IPS DF 19.7 (cell line): ENCODE results near the gene TTC8.
"Not testable (repeated sequence)": the region's sequence is repeated elsewhere in the genome, so short reads cannot be mapped to it uniquely, and the experiment has no call there.

Experiments
- DNase-seq: peaks from one replicate; pipeline ENCODE4 v3.0.0-alpha.2; 2013; ENCODE audit warnings: low read depth, low spot score

The TTC8 gene

DNA sequence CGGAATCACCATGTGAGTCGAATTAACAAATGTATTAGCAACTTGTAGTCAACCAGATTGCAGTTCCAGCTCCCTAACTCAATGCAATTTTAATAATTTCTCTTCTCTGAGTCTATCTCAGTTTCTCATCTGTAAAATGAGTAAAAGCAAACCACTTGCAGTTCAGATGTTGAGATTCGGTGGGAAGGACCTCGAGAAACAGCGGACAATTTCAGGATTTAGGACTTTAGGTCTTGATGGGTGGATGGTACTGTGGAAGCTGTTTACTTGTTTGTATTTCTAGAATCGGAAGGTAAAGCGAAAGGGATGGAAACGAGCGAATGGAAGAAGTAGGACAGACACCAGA lies 510 bp upstream of the TTC8 start:
- DNase-seq, result no peak

DNA sequence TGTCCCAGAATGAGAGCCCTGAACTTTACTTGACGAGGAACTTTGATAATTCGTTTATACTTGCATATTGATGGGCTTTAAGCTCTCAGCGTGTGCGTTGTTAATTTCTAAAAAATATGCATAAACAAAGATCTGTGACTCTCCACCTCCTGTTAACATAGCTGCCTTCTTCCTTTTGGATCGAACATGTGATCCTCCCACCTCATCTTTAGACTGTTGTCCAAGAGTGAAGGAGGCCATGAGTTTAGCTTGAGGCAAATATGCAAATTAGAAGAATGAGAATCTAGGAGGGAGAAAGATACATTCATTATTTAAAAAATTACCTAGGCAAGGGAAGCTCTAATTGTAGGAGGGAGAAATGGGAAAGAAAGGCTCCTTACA lies 617 bp downstream of the TTC8 start:
- no peak for DNase-seq

GRCh38 chr14:88825503-88825902 lies 1.1 kb downstream of the TTC8 start:
- no peak for DNase-seq

- no peak for DNase-seq
Measured at GRCh38 chr14:88829188-88829587, 4.7 kb downstream of the TTC8 start.

DNA sequence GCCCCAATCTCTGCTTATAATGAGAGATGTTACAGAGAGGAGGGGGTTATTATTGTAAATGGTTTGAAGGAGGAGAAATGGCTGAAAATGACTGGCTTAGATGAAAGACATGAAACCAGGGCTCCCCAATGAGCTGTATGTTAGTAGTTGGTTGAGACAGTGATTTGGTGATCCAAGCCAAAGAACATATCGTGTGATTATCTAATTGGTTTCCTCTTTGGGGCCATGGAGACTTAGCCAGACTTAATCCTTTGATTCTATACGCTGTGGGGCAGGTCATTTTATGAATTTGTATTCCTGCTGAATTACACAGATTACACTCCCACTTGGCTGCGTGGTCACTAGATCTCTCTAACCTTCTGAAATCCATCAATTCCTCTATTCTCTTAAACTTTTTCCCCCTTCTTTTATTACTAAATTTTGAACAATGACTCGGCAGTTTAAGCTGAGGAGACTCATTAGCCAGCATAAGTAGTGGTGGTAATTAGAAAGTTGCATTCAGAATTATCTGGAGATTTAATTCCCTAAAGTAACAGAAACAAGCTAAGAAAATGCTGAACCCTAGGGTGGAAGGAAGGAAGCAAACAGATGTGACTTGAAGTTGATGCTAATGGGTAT lies 5.3 kb downstream of the TTC8 start:
- DNase-seq, result no peak

DNA sequence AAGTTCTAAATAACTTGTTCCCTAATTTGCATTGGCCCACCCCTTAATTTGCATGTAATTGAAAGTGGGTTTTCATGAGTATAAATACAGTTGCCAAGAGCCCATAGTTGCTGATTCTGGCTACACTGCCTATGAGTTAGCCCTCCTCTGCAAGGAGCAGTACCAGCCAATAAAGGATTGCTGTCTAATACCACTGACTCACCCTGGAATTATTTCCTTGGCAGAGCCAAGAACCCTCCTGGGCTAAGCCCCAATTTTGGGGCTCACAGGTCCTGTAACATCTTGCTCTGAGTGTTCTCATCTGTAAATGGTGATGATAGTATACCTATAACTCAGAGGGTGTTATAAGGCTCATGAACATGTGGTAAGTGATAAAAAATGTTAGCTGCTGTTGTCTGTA lies 6.8 kb downstream of the TTC8 start:
- no peak for DNase-seq

DNA sequence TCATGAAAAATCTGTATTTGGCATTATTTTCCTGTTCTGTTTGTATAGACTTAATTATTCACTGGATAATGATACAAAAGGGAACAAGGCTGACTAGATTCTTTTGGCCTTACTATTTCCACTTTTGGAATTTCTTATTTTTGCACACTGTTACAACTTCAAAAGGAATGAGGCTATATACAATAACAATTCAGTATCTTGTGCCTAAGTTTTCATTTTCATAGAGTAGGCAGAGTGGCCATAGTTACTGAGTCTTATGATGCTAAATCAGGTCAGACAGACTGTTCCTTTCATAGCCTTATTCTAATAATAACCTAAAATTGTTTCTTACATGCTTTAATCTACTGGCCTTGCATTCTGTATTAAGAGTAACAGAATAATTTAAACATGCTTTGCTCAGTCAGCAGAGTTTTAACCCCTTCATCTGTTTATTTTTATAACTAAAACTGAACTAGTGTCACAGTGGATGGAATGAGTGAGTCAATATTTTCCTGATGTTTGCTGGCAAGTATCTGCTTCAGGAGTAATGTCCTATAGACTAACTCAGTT lies 10.5 kb downstream of the TTC8 start:
- DNase-seq, result no peak

GRCh38 chr14:88835661-88836060 lies 11.2 kb downstream of the TTC8 start:
- DNase-seq, result no peak

DNA sequence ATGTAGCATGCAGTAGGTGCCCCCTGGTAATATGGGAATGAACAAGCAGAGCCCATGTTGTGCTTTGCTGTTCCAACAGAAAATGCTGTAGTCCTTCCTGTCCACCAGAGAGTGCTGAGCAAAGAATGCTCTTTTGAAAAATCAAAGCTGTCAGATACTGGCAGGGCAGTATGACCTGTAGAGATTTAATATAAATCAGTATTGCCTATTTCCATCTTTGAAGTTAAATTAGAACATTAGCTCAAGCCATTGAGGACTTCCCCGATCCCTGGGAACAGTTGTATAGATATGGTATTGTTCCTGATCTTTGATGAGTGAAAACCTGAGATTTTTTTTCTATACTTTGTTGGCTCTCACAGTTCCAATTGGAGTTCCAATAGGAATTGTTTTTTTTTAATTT lies 13.0 kb downstream of the TTC8 start:
- DNase-seq, result no peak

DNA sequence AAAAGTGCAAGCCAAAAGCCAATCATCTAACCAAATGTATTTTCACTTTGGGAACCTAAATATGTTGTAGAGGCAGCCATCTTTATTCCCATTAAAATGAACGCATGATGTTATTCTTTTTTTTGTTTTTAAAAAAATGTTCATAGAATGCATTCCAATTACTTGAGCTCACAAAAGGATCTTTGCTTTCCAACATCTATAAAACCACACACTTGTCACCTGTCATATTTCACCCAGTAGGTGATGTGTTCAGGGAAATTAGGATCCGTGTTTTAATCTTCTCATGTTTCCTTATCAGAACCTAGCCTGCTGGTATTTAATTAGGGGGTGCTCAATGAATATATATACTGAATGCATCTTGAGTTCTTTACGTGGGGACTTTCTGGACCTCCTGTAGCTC lies 13.6 kb downstream of the TTC8 start:
- DNase-seq, result no peak

DNA sequence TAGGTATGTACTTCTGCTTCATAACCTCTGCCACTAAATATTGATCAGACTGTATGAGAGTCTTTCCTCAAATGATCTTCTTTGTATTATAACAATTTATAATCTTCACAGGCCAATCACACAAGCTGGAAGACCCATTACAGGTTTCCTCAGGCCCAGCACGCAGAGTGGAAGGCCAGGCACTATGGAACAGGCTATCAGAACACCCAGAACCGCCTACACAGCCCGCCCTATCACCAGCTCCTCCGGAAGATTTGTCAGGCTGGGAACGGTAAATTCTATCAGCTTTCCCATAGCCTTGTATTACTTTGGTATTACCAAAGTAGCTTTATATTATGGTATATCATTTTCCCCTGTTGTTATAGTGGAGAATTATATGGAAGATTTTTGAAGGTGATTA lies 16.5 kb downstream of the TTC8 start:
- no peak for DNase-seq

DNA sequence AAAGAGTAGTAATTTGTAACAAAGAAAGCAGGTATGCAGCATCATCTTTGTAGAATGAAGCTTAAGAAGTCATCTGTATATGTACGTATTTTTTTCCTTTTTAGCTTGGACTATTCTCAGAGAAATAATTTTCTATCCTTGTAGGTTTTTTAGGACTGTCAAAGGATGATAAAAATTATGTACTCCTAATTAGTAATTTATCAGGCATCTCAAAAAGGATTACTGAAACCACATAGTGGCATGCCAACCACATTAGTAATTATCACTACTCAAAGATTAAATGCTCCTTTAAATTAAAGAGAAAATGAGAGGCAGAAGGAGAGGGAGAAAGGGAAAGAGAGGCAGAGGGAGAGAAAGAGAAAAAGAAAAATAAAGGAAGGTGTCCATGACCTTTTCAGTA lies 17.3 kb downstream of the TTC8 start:
- DNase-seq, result no peak

DNA sequence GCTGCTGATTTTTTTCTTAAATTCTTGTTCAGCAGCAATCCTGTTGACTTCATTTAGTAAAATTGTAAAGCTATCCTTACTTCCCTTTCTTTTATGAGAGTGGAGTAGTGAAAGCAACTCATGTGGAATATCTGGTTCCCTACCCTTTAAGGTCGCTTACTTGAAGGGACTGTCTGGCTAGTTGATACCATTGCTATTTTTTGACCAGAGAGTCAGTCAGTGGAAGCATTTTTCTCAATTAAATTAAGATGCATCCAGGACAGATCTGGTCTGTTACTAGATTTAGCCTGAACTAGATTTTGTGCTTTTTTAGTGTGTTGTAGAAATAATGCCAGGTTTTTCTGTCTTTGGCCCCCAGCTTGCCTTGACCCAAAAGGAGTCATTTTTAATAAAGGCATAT lies 18.0 kb downstream of the TTC8 start:
- DNase-seq, result no peak

DNA sequence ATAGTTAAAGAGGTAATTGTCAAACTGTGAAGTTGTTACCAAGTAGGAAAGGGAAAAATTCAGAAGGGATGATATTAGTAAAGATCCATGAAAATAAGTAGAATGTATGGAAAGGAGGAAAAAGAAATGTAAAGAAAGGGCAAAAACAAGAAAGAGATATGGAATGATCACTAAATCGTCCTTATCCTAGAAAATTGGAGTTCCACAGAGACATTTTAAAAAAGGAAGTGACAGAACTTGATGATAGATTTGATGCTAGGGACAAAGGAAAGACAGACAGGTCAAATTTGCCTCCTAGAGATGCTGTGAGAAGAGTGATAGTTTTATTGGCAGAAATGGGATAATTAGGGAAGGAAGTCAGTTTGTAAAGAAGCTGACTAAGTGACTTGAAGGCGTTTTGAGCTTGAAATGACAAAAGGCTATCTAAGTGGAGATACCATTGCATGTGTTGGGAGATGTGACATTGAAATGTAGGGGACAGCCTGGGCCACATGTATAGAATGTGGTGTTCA lies 20.6 kb downstream of the TTC8 start:
- DNase-seq, result no peak

DNA sequence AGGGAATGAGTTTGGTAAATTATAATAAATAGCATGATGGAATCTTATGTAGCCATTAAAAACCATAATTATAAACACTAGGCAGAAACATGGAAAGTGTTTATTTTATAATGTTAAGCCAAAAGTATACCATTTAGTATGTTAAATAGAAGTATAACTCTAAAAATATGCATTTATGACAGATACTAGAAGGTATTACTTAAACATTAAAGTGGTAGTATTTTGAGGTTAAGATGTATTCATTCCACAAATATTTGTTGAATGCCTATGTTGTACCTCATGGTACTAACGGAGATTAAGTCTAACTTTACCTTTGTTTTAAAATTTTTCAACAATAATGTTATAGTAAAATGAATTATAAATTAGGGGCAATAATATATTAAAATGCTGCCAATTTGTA lies 24.1 kb downstream of the TTC8 start:
- DNase-seq, result no peak

DNA sequence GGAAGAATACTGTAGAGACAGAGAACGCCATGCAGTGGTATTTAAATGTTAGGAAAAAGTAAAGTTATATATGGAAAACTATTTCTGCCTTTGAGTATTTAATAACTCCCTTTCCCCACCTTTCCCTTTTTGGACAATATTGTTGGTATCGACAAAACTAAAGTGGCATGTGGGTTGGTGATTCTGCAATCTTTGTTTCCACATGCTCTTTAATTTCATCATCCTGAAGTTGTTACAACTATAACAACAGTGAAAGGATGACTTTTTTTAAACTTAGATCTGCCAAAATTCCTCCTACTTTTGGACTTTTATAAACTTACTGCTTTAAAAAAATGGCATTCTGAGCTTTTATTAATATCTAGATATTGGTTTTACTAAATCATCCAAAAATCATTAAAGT lies 25.3 kb downstream of the TTC8 start:
- no peak for DNase-seq

DNA sequence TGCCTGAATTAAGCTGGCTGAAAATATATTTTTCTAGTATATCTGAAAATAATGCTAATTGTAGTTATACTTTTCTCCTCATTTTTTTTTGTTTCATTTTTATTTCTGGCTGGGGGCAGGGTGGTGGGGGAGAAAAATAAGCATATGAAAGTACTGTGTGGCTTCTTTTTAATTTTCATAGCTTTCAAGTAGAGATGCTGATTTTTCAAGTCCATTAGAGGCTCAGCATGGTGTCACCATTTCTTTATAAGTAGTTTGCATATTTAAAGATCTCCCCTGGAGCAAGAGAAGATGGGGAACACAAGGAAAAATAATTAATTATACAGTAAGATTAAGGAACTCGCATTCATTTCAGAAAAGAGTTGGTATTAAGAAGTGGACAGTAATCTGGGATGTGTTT lies 27.1 kb downstream of the TTC8 start:
- DNase-seq, result no peak

DNA sequence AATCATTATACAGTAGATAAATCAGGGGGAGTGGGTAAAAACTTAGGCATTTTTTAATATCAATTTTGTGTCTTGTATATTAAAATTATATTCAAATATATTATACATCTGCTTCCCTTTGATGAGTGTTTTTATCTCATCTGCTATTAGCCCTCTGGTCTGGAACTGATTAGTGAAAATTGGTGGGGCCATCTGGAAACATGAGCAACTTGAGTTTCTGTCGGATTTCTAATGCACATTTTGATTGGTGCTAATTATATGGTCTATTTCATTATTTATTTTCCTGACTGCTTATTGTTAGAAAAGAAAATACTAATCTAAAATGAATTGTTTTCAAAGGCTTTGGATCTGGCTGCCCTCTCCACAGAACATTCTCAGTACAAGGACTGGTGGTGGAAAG lies 28.2 kb downstream of the TTC8 start:
- no peak for DNase-seq

GRCh38 chr14:88853129-88853528 lies 28.7 kb downstream of the TTC8 start:
- DNase-seq, result no peak

- no peak for DNase-seq
Measured at GRCh38 chr14:88856786-88857366, 32.4 kb downstream of the TTC8 start.

- DNase-seq, result not testable (repeated sequence)
Measured at GRCh38 chr14:88857861-88858260, 33.4 kb downstream of the TTC8 start.

GRCh38 chr14:88859118-88859517 lies 34.7 kb downstream of the TTC8 start:
- not testable (repeated sequence) for DNase-seq

GRCh38 chr14:88863167-88863566 lies 38.7 kb downstream of the TTC8 start:
- DNase-seq, result no peak

DNA sequence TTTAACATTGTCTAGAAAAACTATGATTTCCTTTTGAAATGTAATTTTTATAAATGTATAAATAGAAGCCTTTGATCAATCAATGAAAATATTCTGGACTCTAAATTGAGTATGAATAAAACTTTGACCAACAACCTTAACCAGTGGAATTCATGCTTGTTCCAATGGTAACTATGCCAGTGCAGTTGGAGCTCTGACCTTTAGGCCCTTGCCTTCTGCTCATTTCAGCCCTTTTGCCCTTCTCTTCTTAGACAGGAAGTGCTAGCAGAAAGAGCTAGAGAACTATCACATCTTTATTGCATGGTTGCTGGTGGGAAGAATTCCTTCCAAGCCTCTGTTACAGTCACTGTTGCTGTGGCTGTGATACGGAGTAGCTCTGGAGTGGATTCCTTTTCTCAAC lies 39.7 kb downstream of the TTC8 start:
- no peak for DNase-seq
